Measurements from ENCODE around the gene TSPAN33. TPM values are rescaled to one million over a fixed set of nuclear protein-coding genes. Genes with fewer than 3 reads are reported as not detected.
"Not testable (repeated sequence)": the region's sequence is repeated elsewhere in the genome, so short reads cannot be mapped to it uniquely, and the experiment has no call there.

The TSPAN33 gene
- total RNA-seq, 4 donors from 2014 or later = 5.6 to 9.1 (median 7.8) TPM

GRCh38 chr7:129218514-129219062 lies 74.1 kb downstream of the TSPAN33 start:
- intact Hi-C loops (cut with DNase I; ENCODE audit: low total_unique reads) (loop anchor here (1.0 kb wide), 1 partner anchor 80 kb away; no protein-coding TSS in a partner anchor), in situ Hi-C loops (cut with MboI; ENCODE audit: low sequenced_read_pairs in 4 of 4) (loop anchor here (5.0 to 25.0 kb wide), 6 partner anchors 76 to 256 kb away; no protein-coding TSS in a partner anchor)
- DNase-seq (peak; percentile 66 to 76), ATAC-seq (peak; percentile 91 to 96)
- H3K27ac ChIP-seq = no peak overlapping the region
- TF ChIP-seq CTCF (IDR thresholded peaks at IDR 0.05 in 4 of 5, conservative IDR thresholded peaks at IDR 0.05 in 1 of 5) (peak; percentile 84 to 93 (median 92)), POLR2A (IDR thresholded peaks at IDR 0.05) (no peak)
- no peaks in the 10 kb centered on the region for H3K27me3 ChIP-seq
- no peak overlapping the region for H3K4me3 ChIP-seq
- H3K9me3 ChIP-seq = no peaks in the 10 kb centered on the region
- H3K36me3 ChIP-seq = no peaks in the 10 kb centered on the region
- H3K4me1 ChIP-seq = peaks cover 0 to under 1% of the 10 kb centered on the region in 2 donors

GRCh38 chr7:129219166-129219565 lies 74.7 kb downstream of the TSPAN33 start:
- H3K9me3 ChIP-seq; DNase-seq; H3K4me1 ChIP-seq; H3K27ac ChIP-seq; ATAC-seq; intact Hi-C loops (cut with DNase I; ENCODE audit: low total_unique reads); H3K27me3 ChIP-seq; H3K4me3 ChIP-seq; H3K36me3 ChIP-seq: not testable (repeated sequence)
- in situ Hi-C loops (cut with MboI; ENCODE audit: low sequenced_read_pairs in 4 of 4) = loop anchor here (5.0 to 25.0 kb wide), 6 partner anchors 76 to 256 kb away; no protein-coding TSS in a partner anchor

Other genes with a start within 250 kb of the TSPAN33 start
- under 1 TPM in 1 of 4 donors, not detected in 3; 0.10 TPM for gene KCP, start 234.0 kb upstream of the TSPAN33 start, total RNA-seq
- 1 to 10 TPM in 3 of 4 donors, under 1 TPM in 1; 0.27 to 3.8 (median 2.8) TPM for gene IRF5, start 206.8 kb upstream of the TSPAN33 start, total RNA-seq
- gene TNPO3, start 89.6 kb upstream of the TSPAN33 start, total RNA-seq = 10 to 100 TPM; 39.1 to 50.9 (median 50.5) TPM
- 1 to 10 TPM; 1.1 to 1.6 (median 1.2) TPM for gene SMO, start 43.9 kb downstream of the TSPAN33 start, total RNA-seq
- 10 to 100 TPM; 22.7 to 41.0 (median 35.7) TPM for gene AHCYL2, start 80.3 kb downstream of the TSPAN33 start, total RNA-seq

Data from gastrocnemius medialis (tissue), 4 donors.